GM23338 (cell line): Measurements from ENCODE around the gene GPC6. TPM values are rescaled to one million over a fixed set of nuclear protein-coding genes. Genes with fewer than 3 reads are reported as not detected.

Source experiments
- ATAC-seq: fragments of 200-7000 bp; cut with Tn5 transposase; 3 replicates; pipeline ENCODE4 v1.9.1; 2020
- DNase-seq: peaks from one replicate; pipeline ENCODE4 v3.0.0-alpha.2; 2015; ENCODE audit warnings: low spot score
- H2AFZ ChIP-seq: fragments of 200-600 bp; sonication (generic); 2 replicates; pipeline ENCODE4 v1.8.0; 2016; ENCODE audit warnings: antibody characterized with exemption, mild to moderate bottlenecking, moderate library complexity
- H3F3A ChIP-seq: fragments of 200-600 bp; sonication (generic); replicated peaks from 2 replicates; pipeline ENCODE4 v1.8.0; 2017; ENCODE audit warnings: antibody characterized with exemption, mixed run types, low read depth
- H3K27ac ChIP-seq: fragments of 200-600 bp; sonication (generic); 2 replicates; pipeline ENCODE4 v1.6.1; 2016; ENCODE audit warnings: low read depth
- H3K27me3 ChIP-seq: fragments of 200-600 bp; sonication (generic); 2 replicates; pipeline ENCODE4 v1.8.0; 2016; ENCODE audit warnings: mild to moderate bottlenecking, mixed run types, moderate library complexity; ENCODE audit not compliant: insufficient read depth
- H3K36me3 ChIP-seq: fragments of 200-600 bp; sonication (generic); 2 replicates; pipeline ENCODE4 v1.8.0; 2016; ENCODE audit warnings: mild to moderate bottlenecking; ENCODE audit not compliant: insufficient read depth
- H3K4me1 ChIP-seq: fragments of 200-600 bp; sonication (generic); 2 replicates; pipeline ENCODE4 v1.8.0; 2016; ENCODE audit warnings: mild to moderate bottlenecking, moderate library complexity; ENCODE audit not compliant: insufficient read depth
- H3K4me2 ChIP-seq: fragments of 200-600 bp; sonication (generic); 2 replicates; pipeline ENCODE4 v1.7.1; 2017; ENCODE audit warnings: mixed run types
- H3K4me3 ChIP-seq: fragments of 200-600 bp; sonication (generic); 2 replicates; pipeline ENCODE4 v1.6.1; 2016; ENCODE audit warnings: mixed run types
- H3K79me2 ChIP-seq: fragments of 200-600 bp; sonication (generic); replicated peaks from 2 replicates; pipeline ENCODE4 v1.8.0; 2017; ENCODE audit warnings: mild to moderate bottlenecking; ENCODE audit not compliant: insufficient read depth
- H3K9me2 ChIP-seq: fragments of 200-600 bp; sonication (generic); 2 replicates; pipeline ENCODE4 v1.8.0; 2017; ENCODE audit not compliant: insufficient read depth
- H4K20me1 ChIP-seq: fragments of 200-600 bp; sonication (generic); replicated peaks from 2 replicates; pipeline ENCODE4 v1.8.0; 2017; ENCODE audit warnings: mild to moderate bottlenecking; ENCODE audit not compliant: insufficient read depth
- H3K27ac Mint-ChIP-seq: 2 replicates; pipeline ENCODE4 v1.8.0; 2020; ENCODE audit warnings: inconsistent platforms, mild to moderate bottlenecking, moderate library complexity, mixed read lengths
- H3K27me3 Mint-ChIP-seq: 3 replicates; pipeline ENCODE4 v1.8.0; 2022; ENCODE audit warnings: low read depth, mild to moderate bottlenecking, moderate library complexity, mixed read lengths, inconsistent platforms; ENCODE audit not compliant: insufficient read depth, poor library complexity
- H3K36me3 Mint-ChIP-seq: 3 replicates; pipeline ENCODE4 v1.8.0; 2021; ENCODE audit warnings: low read depth, mild to moderate bottlenecking, inconsistent platforms, moderate library complexity, mixed read lengths
- H3K4me1 Mint-ChIP-seq: 3 replicates; pipeline ENCODE4 v1.8.0; 2020; ENCODE audit warnings: mild to moderate bottlenecking, inconsistent platforms, mixed read lengths
- H3K4me3 Mint-ChIP-seq: 3 replicates; pipeline ENCODE4 v1.8.0; 2021; ENCODE audit warnings: moderate library complexity, mild to moderate bottlenecking, inconsistent platforms, mixed read lengths
- H3K9me3 Mint-ChIP-seq: 3 replicates; pipeline ENCODE4 v1.8.0; 2020; ENCODE audit warnings: moderate library complexity, mild to moderate bottlenecking, inconsistent platforms, mixed read lengths
- EZH2phosphoT487 ChIP-seq: fragments of 200-600 bp; sonication (generic); IDR thresholded peaks from one replicate; pipeline ENCODE4 v1.8.1; 2018; ENCODE audit warnings: antibody characterized with exemption; ENCODE audit not compliant: unreplicated experiment
- POLR2AphosphoS5 ChIP-seq: IDR thresholded peaks from 2 replicates; pipeline ENCODE4 v1.6.1; 2016; ENCODE audit warnings: antibody characterized with exemption, low read depth
- ZNF114 ChIP-seq: fragments of 250-450 bp; sonication (Bioruptor Pico); IDR thresholded peaks from 2 replicates; pipeline ENCODE4 v1.5.0; 2020; ENCODE audit warnings: mild to moderate bottlenecking, moderate library complexity
- ZNF331 ChIP-seq: fragments of 250-450 bp; sonication (Bioruptor Pico); IDR thresholded peaks from 2 replicates; pipeline ENCODE4 v1.5.0; 2020; ENCODE audit warnings: low read depth, mild to moderate bottlenecking, moderate library complexity
- polyA plus RNA-seq: library from polyadenylated mRNA; unstranded; fragments of >200 nt; fragmentation: Nextera tagmentation; extraction: Ambion mirVana; gene quantifications from 2 replicates; pipeline ENCODE4 v1.2.1, GENCODE V29; 2016
- total RNA-seq: library from RNA; depleted of rRNA; stranded (reverse); fragments of >200 nt; shearing (Covaris generic); gene quantifications from 2 replicates; pipeline ENCODE4 v1.2.3, GENCODE V29; 2014
- TF ChIP-seq, protein P1 (sequence below): fragments of 250-450 bp; sonication (Bioruptor Pico); IDR thresholded peaks from 2 replicates; pipeline ENCODE4 v1.5.0; 2020; ENCODE audit warnings: mild to moderate bottlenecking, moderate library complexity
- TF ChIP-seq, protein P2 (sequence below), 2 experiments: fragments of 200-600 bp in 1 of 2; sonication (generic) in 1 of 2; conservative IDR thresholded peaks; 2 replicates each; pipeline versions ENCODE4 v1.5.1 to v1.6.1; 2016 to 2017; ENCODE audit warnings: antibody characterized with exemption in 2 of 2, low read depth in 2 of 2, mild to moderate bottlenecking in 2 of 2, moderate library complexity in 1 of 2

Gene GPC6
- total and polyA plus RNA-seq, 2 experiments from 2014 or later: 6.4 to 28.6 TPM

- TF ChIP-seq, protein P1, sequence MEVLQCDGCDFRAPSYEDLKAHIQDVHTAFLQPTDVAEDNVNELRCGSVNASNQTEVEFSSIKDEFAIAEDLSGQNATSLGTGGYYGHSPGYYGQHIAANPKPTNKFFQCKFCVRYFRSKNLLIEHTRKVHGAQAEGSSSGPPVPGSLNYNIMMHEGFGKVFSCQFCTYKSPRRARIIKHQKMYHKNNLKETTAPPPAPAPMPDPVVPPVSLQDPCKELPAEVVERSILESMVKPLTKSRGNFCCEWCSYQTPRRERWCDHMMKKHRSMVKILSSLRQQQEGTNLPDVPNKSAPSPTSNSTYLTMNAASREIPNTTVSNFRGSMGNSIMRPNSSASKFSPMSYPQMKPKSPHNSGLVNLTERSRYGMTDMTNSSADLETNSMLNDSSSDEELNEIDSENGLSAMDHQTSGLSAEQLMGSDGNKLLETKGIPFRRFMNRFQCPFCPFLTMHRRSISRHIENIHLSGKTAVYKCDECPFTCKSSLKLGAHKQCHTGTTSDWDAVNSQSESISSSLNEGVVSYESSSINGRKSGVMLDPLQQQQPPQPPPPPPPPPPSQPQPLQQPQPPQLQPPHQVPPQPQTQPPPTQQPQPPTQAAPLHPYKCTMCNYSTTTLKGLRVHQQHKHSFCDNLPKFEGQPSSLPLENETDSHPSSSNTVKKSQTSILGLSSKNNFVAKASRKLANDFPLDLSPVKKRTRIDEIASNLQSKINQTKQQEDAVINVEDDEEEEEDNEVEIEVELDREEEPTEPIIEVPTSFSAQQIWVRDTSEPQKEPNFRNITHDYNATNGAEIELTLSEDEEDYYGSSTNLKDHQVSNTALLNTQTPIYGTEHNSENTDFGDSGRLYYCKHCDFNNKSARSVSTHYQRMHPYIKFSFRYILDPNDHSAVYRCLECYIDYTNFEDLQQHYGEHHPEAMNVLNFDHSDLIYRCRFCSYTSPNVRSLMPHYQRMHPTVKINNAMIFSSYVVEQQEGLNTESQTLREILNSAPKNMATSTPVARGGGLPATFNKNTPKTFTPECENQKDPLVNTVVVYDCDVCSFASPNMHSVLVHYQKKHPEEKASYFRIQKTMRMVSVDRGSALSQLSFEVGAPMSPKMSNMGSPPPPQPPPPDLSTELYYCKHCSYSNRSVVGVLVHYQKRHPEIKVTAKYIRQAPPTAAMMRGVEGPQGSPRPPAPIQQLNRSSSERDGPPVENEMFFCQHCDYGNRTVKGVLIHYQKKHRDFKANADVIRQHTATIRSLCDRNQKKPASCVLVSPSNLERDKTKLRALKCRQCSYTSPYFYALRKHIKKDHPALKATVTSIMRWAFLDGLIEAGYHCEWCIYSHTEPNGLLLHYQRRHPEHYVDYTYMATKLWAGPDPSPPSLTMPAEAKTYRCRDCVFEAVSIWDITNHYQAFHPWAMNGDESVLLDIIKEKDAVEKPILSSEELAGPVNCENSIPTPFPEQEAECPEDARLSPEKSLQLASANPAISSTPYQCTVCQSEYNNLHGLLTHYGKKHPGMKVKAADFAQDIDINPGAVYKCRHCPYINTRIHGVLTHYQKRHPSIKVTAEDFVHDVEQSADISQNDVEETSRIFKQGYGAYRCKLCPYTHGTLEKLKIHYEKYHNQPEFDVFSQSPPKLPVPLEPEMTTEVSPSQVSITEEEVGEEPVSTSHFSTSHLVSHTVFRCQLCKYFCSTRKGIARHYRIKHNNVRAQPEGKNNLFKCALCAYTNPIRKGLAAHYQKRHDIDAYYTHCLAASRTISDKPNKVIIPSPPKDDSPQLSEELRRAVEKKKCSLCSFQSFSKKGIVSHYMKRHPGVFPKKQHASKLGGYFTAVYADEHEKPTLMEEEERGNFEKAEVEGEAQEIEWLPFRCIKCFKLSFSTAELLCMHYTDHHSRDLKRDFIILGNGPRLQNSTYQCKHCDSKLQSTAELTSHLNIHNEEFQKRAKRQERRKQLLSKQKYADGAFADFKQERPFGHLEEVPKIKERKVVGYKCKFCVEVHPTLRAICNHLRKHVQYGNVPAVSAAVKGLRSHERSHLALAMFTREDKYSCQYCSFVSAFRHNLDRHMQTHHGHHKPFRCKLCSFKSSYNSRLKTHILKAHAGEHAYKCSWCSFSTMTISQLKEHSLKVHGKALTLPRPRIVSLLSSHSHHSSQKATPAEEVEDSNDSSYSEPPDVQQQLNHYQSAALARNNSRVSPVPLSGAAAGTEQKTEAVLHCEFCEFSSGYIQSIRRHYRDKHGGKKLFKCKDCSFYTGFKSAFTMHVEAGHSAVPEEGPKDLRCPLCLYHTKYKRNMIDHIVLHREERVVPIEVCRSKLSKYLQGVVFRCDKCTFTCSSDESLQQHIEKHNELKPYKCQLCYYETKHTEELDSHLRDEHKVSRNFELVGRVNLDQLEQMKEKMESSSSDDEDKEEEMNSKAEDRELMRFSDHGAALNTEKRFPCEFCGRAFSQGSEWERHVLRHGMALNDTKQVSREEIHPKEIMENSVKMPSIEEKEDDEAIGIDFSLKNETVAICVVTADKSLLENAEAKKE (CRISPR knock-in tag): no peak
Observed at GRCh38 chr13:94224670-94225069, 998.1 kb downstream of the GPC6 start (continued).

GRCh38 chr13:94227255-94227879 lies 1000.8 kb downstream of the GPC6 start:
- no peak for ATAC-seq
- Histone ChIP-seq H3K9me2 (peaks cover 5% of the 10 kb centered on the region; the same call in 1 of the 2 replicates), H3K27me3 (no peaks in the 10 kb centered on the region), H3K4me3 (no peak overlapping the region), H3F3A (no peaks in the 10 kb centered on the region), H3K4me1 (no peaks in the 10 kb centered on the region), H3K27ac (no peak overlapping the region), H3K4me2 (no peak overlapping the region), H2AFZ (no peak overlapping the region), H3K36me3 (no peaks in the 10 kb centered on the region), H4K20me1 (no peaks in the 10 kb centered on the region), H3K79me2 (no peaks in the 10 kb centered on the region)
- Mint-ChIP-seq H3K27me3 (no peaks in the 10 kb centered on the region), H3K4me3 (no peak overlapping the region), H3K36me3 (no peaks in the 10 kb centered on the region; the same call in 2 of the 3 replicates), H3K27ac (no peak overlapping the region), H3K4me1 (no peaks in the 10 kb centered on the region), H3K9me3 (no peaks in the 10 kb centered on the region)
- DNase-seq: no peak
- TF ChIP-seq, protein P2, sequence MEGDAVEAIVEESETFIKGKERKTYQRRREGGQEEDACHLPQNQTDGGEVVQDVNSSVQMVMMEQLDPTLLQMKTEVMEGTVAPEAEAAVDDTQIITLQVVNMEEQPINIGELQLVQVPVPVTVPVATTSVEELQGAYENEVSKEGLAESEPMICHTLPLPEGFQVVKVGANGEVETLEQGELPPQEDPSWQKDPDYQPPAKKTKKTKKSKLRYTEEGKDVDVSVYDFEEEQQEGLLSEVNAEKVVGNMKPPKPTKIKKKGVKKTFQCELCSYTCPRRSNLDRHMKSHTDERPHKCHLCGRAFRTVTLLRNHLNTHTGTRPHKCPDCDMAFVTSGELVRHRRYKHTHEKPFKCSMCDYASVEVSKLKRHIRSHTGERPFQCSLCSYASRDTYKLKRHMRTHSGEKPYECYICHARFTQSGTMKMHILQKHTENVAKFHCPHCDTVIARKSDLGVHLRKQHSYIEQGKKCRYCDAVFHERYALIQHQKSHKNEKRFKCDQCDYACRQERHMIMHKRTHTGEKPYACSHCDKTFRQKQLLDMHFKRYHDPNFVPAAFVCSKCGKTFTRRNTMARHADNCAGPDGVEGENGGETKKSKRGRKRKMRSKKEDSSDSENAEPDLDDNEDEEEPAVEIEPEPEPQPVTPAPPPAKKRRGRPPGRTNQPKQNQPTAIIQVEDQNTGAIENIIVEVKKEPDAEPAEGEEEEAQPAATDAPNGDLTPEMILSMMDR (conservative IDR thresholded peaks at IDR 0.05; ENCODE audit: low read depth in 2 of 2): no peak
- TF ChIP-seq, protein P1 (CRISPR knock-in tag): no peak
- no peak for TF ChIP-seq ZNF114 (CRISPR knock-in tag)
- no peak for TF ChIP-seq EZH2phosphoT487
- no peak for TF ChIP-seq POLR2AphosphoS5
- TF ChIP-seq ZNF331 (CRISPR knock-in tag): no peak
